Activated naive CD8-positive, alpha-beta T cell (primary cell): ENCODE results near the gene TRIM39.
"Not testable (repeated sequence)": the region's sequence is repeated elsewhere in the genome, so short reads cannot be mapped to it uniquely, and the experiment has no call there.

ENCODE experiments used
- H3K27ac Mint-ChIP-seq: one replicate; pipeline ENCODE4 v1.8.0; 2021; ENCODE audit warnings: mixed read lengths
- H3K27me3 Mint-ChIP-seq: one replicate; pipeline ENCODE4 v1.8.0; 2021; ENCODE audit warnings: mixed read lengths
- H3K36me3 Mint-ChIP-seq: one replicate; pipeline ENCODE4 v1.8.0; 2021; ENCODE audit warnings: mixed read lengths
- H3K4me1 Mint-ChIP-seq: one replicate; pipeline ENCODE4 v1.8.0; 2021; ENCODE audit warnings: low read depth, mixed read lengths
- H3K4me3 Mint-ChIP-seq: one replicate; pipeline ENCODE4 v1.8.0; 2021; ENCODE audit warnings: mild to moderate bottlenecking, mixed read lengths
- H3K9me3 Mint-ChIP-seq: one replicate; pipeline ENCODE4 v1.8.0; 2021; ENCODE audit warnings: low read depth, mixed read lengths

TRIM39 gene

DNA sequence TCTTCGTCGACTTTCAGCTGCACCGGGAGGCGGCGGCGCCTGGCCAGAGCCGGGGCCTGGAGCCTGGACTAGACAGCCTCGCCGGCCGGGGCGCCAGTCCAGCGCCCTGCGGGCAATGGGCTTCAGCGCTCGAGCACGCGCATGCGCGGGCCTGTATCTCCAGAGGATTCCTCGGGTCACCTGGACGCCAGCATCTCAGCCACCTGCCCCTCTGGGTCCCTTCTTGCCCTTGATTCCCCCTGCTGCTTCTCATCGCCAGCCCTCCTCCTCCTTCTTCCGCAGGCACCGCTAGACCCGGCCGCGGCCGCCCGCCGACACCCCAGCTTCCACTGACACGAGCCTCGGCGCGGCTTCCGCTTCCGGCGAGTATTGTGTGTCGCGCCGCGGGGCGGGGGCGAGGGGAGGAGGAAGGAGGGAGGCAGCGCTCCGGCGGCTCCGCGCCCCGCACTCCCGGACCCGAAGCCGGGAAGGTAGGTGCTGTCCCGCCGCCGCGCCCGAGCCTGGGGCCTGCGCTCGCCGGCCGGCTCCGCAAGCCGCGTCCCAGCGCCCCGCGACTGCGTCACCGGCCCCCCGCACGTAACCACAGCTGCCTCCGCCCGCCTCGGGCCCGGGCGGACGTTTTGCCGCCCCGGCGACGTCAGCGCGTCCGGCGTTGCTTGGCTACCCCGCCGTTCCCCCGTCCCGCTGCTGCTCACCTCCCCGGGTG lies at the start of gene TRIM39:
TRIM39 (plus strand) TSS at position 402 of the 706 bp plus-strand sequence. CDS start 2,391 bp downstream, outside the sequence.
- peak within 1 kb of the TSS; percentile 99 for H3K27ac Mint-ChIP-seq
- peaks cover 58% of the 10 kb centered on the region for H3K4me1 Mint-ChIP-seq
- H3K9me3 Mint-ChIP-seq, result no peaks in the 10 kb centered on the region
- H3K27me3 Mint-ChIP-seq, result no peaks in the 10 kb centered on the region
- H3K36me3 Mint-ChIP-seq, result peaks cover 14% of the 10 kb centered on the region
- peak within 1 kb of the TSS; percentile 96 for H3K4me3 Mint-ChIP-seq

DNA sequence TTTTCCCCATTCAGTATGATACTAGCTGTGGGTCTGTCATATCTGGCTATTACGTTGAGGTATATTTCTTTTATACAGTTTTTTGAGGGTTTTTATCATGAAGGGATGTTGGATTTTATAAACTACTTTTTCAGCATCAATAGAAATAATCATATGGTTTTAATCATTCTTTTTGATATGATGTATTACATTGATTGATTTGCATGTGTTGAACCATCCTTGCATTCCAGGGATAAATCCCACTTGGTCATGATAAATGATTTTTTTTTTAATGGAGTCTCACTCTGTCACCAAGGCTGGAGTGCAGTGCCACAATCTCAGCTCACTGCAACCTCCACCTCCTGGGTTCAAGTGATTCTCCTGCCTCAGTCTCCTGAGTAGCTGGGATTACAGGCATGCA lies 45.7 kb upstream of the TRIM39 start:
- Mint-ChIP-seq H3K36me3 (peaks cover 33% of the 10 kb centered on the region), H3K9me3 (peaks cover 45% of the 10 kb centered on the region)
- not testable (repeated sequence) for H3K27me3 Mint-ChIP-seq, H3K27ac Mint-ChIP-seq, H3K4me1 Mint-ChIP-seq, H3K4me3 Mint-ChIP-seq

DNA sequence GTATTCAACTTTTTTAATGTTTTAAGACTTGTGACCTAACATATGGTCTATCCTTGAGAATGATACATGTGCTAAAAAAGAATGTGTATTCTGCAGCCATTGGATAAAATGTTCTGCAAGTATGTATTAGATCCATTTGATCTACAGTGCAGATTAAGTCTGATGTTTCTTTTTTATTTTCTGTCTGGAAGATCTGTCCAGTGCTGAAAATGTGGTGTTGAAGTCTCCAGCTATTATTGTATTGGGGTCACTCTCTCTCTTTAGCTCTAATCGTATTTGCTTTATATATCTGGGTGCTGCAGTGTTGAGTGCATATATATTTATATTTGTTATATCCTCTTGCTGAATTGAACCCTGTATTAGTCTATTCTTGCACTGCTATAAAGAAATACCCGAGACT lies 44.2 kb upstream of the TRIM39 start:
- H3K36me3 Mint-ChIP-seq, result peaks cover 36% of the 10 kb centered on the region
- no peaks in the 10 kb centered on the region for H3K27me3 Mint-ChIP-seq
- H3K4me1 Mint-ChIP-seq, result no peaks in the 10 kb centered on the region
- H3K4me3 Mint-ChIP-seq, result no peak overlapping the region
- peaks cover 42% of the 10 kb centered on the region for H3K9me3 Mint-ChIP-seq
- H3K27ac Mint-ChIP-seq, result no peak overlapping the region

DNA sequence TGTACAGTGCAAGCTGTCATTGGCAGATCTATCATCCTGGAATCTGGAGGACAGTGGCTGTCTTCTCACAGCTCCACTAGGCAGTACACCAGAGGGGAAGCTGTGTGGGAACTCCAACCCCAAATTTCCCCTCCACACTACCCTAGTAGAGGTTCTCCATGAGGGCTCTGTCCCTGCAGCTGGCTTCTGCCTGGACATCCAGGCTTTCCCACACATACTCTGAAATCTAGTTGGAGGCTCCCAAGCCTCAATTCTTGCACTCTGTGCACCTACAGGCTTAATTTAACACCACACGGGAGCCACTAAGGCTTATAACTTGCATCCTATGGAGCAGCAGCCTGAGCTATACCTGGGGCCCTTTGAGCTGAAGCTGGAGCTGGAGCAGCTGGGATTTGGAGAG lies 43.0 kb upstream of the TRIM39 start:
- H3K27me3 Mint-ChIP-seq, result no peaks in the 10 kb centered on the region
- H3K27ac Mint-ChIP-seq, result no peak overlapping the region
- H3K36me3 Mint-ChIP-seq, result peaks cover 45% of the 10 kb centered on the region
- H3K4me3 Mint-ChIP-seq, result no peak overlapping the region
- H3K4me1 Mint-ChIP-seq, result no peaks in the 10 kb centered on the region
- H3K9me3 Mint-ChIP-seq, result peaks cover 41% of the 10 kb centered on the region

DNA sequence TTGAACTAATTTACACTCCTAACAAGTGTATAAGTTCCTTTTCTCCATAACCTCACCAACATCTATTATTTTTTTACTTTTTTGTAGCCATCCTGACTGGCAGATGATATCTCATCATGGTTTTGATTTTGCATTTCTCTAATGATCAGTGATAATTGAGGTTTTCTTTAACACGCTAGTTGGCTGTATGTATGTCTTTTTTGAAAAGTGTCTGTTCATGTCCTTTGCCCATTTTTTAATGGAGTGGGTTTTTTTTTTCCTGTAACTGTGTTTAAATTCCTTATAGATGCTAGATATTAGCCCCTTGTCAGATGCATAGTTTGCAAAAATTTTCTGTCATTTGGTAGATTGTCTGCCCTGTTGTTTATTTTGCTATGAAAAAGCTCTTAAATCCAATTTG lies 39.6 kb upstream of the TRIM39 start:
- Mint-ChIP-seq H3K4me1 (no peaks in the 10 kb centered on the region), H3K27me3 (no peaks in the 10 kb centered on the region), H3K36me3 (peaks cover 52% of the 10 kb centered on the region), H3K27ac (no peak overlapping the region), H3K9me3 (peaks cover 30% of the 10 kb centered on the region), H3K4me3 (no peak overlapping the region)

DNA sequence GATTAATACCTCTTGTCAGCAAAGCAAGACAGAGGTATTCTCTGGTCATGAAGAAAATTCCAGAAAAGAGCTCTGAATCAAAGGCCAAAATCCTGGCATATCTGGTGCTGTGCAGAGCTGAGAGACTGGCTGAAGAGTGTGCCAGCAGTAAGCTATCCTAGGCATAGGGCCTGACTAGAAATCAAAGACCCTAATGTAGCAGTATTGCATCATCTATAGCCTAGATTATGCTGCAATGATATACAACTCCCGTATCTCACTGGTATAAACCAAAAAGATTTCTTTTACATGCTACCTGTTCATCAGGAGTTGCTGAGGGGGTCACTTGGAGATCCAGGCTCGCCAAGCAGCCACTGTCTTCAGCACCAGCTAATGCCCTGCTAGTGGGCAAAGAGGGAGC lies 30.9 kb upstream of the TRIM39 start:
- Mint-ChIP-seq H3K27ac (no peak overlapping the region), H3K4me1 (peaks cover 3% of the 10 kb centered on the region), H3K4me3 (no peak overlapping the region), H3K27me3 (no peaks in the 10 kb centered on the region), H3K9me3 (peaks cover 9% of the 10 kb centered on the region), H3K36me3 (peaks cover 22% of the 10 kb centered on the region)

DNA sequence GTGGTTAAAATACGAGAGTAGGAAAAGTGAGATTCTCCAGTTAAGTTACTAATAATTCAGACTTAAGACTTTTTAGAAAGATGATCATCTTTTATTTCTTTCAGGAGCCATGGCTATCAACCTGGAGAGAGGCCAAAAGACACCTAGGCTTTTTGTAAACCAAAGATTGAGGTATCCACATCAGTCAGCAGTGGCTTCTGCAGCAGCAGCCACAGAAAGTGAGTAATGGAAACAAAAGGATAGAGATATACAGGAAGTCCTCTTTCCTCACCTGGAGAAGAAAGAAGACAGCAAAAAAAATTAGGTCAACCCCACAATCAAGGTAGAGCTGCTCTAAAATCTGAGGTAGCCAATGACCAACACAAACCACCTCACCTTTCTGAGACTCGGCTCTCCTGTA lies 22.7 kb upstream of the TRIM39 start:
- H3K4me1 Mint-ChIP-seq, result peaks cover 52% of the 10 kb centered on the region
- peaks cover 40% of the 10 kb centered on the region for H3K36me3 Mint-ChIP-seq
- H3K27ac Mint-ChIP-seq, result peak overlapping the region; percentile 54
- H3K4me3 Mint-ChIP-seq, result peak overlapping the region; percentile 42
- no peaks in the 10 kb centered on the region for H3K27me3 Mint-ChIP-seq
- peaks cover 6% of the 10 kb centered on the region for H3K9me3 Mint-ChIP-seq

DNA sequence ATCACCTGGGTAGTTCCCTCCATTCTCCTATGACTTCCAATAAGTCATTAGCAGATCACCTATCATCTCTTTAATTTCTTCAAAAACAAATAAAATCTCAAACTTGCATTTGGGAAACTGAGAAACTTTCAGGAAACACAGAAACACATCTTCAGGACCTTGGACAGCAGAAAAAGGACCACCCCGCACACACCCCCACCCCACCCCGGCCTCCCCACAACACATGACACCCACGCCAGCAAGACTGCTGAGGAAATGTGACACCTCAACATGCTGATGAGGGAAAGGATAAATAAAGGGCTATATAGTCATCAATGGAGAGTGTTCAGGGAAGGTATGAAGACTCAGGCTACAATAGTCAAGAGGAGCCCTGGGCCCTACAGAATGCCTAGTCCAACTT lies 15.6 kb upstream of the TRIM39 start:
- Mint-ChIP-seq H3K4me3 (no peak overlapping the region), H3K4me1 (peaks cover 39% of the 10 kb centered on the region), H3K27me3 (no peaks in the 10 kb centered on the region), H3K36me3 (peaks cover 33% of the 10 kb centered on the region), H3K27ac (no peak overlapping the region), H3K9me3 (no peaks in the 10 kb centered on the region)

DNA sequence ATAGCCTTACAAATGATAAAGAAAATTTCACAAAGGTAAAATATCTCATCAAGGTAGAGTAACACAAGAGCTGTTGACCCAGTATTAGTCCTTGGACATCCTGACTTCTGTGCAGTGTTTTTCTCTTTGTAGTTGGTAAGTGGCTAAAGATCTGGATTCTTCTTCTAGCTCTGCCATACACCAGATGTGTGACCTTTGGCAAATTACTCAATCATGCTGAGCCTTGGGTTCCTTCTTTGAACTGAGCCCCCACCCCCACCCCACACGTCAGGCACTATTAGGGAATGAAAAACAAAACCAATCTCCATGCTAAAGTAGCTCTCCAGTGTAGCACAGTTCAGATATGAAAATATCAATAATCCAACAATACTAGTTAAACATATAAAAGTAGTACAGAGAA lies 15.1 kb upstream of the TRIM39 start:
- H3K4me1 Mint-ChIP-seq, result peaks cover 40% of the 10 kb centered on the region
- no peaks in the 10 kb centered on the region for H3K27me3 Mint-ChIP-seq
- no peak overlapping the region for H3K27ac Mint-ChIP-seq
- H3K9me3 Mint-ChIP-seq, result no peaks in the 10 kb centered on the region
- H3K4me3 Mint-ChIP-seq, result no peak overlapping the region
- peaks cover 36% of the 10 kb centered on the region for H3K36me3 Mint-ChIP-seq

DNA sequence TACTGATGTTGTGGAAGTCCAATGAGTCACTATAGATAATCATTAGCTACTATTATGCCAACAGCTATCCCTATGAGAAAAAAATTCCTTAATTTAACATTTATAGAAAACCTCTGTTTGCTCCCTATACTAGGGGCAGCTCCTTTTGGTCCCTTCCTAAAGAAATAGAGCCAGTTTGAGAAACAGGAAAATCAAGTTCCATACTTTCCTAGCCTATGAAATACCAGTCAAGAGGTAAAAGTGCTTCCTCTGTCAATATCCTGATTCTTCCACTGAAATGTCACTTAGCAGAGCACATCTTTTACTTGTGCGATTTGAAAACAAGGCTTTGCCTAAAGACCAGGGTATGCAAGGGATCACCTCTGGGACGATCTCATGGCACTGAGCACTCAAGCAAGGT lies 14.5 kb upstream of the TRIM39 start:
- no peak overlapping the region for H3K27ac Mint-ChIP-seq
- H3K27me3 Mint-ChIP-seq, result no peaks in the 10 kb centered on the region
- H3K4me3 Mint-ChIP-seq, result no peak overlapping the region
- peaks cover 37% of the 10 kb centered on the region for H3K4me1 Mint-ChIP-seq
- H3K9me3 Mint-ChIP-seq, result no peaks in the 10 kb centered on the region
- H3K36me3 Mint-ChIP-seq, result peaks cover 32% of the 10 kb centered on the region

DNA sequence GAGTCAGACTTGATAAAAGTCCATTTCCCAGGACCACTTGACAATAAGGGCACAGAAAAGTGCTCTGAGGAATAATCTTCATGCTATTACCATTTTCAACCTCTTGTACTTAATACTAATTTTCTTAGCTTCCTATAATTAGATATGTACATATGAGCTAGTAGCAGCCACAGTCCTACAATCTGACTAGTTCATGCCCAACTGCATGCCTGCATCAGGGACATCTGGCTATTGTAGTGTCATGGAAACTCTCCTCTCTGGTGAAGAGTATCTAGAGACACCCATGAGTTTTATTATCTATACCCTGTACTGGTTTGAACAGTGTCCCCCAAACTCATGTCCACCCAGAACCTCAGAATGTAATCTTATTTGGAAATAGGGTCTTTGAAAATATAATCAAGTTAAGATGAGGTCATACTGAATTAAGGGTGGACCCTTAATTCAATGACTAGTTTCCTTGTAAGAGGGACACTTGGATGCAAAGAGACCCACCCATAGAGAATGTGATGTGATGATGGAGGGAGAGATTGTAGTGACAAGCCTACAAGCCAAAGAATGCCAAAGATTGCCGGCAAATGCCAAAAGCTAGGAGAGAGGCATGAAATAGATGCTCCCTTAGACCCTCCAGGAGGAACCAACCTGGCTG lies 13.9 kb upstream of the TRIM39 start:
- Mint-ChIP-seq H3K4me1 (peaks cover 37% of the 10 kb centered on the region), H3K9me3 (no peaks in the 10 kb centered on the region), H3K4me3 (no peak overlapping the region), H3K27me3 (no peaks in the 10 kb centered on the region), H3K27ac (no peak overlapping the region), H3K36me3 (peaks cover 32% of the 10 kb centered on the region)

DNA sequence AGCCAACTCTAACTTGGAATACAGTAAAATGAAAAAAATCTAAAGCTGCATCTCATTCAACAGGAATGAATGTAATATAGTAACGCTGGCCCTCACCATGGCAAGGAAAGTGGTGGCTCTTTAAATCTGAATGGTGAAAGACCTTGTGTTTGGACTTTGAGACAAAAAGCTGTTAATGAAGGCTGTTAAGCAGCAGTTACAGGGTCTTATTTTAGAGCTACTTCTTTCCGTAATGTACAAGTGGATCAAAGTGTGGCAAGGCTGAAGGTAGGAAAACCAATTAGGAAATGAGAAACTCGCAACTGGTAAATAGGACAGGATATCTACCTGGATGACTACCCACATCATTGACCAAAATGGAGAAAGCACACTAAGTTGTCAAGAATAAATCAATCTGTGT lies 11.6 kb upstream of the TRIM39 start:
- H3K27ac Mint-ChIP-seq, result no peak overlapping the region
- H3K9me3 Mint-ChIP-seq, result no peaks in the 10 kb centered on the region
- H3K36me3 Mint-ChIP-seq, result peaks cover 26% of the 10 kb centered on the region
- H3K4me1 Mint-ChIP-seq, result peaks cover 47% of the 10 kb centered on the region
- H3K4me3 Mint-ChIP-seq, result no peak overlapping the region
- H3K27me3 Mint-ChIP-seq, result no peaks in the 10 kb centered on the region

DNA sequence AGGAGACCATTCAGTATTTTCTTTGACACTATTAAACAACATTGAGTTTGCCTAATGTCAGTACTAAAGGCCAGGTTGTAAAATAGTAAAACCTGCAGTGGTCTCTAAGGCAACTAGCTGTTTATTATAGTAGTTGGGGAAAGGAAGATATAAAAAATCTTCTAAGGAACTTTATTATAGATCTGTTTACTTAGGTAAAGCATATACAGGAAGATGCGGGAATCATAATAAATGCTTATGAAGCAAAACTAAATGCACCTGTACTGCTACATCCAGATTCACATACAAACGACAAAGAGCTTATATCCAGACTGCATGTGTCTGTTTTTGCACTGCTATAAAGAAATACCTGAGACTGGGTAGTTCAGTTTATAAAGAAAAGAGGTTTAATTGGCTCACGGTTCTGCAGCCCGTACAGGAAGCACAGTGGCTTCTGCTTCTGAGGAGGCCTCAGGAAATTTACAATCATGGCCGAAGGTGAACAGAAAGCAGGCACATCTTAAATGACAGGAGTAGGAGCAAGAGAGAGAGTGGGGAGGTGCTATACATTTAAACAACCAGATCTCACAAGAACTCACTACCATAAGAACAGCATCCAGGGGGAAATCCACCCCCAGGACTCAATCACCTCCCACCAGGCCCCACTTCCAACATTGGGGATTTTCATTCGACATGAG lies 8.7 kb upstream of the TRIM39 start:
- no peaks in the 10 kb centered on the region for H3K9me3 Mint-ChIP-seq
- H3K27ac Mint-ChIP-seq, result peak overlapping the region; percentile 52
- H3K36me3 Mint-ChIP-seq, result peaks cover 23% of the 10 kb centered on the region
- peak overlapping the region; percentile 66 for H3K4me3 Mint-ChIP-seq
- peaks cover 68% of the 10 kb centered on the region for H3K4me1 Mint-ChIP-seq
- no peaks in the 10 kb centered on the region for H3K27me3 Mint-ChIP-seq

DNA sequence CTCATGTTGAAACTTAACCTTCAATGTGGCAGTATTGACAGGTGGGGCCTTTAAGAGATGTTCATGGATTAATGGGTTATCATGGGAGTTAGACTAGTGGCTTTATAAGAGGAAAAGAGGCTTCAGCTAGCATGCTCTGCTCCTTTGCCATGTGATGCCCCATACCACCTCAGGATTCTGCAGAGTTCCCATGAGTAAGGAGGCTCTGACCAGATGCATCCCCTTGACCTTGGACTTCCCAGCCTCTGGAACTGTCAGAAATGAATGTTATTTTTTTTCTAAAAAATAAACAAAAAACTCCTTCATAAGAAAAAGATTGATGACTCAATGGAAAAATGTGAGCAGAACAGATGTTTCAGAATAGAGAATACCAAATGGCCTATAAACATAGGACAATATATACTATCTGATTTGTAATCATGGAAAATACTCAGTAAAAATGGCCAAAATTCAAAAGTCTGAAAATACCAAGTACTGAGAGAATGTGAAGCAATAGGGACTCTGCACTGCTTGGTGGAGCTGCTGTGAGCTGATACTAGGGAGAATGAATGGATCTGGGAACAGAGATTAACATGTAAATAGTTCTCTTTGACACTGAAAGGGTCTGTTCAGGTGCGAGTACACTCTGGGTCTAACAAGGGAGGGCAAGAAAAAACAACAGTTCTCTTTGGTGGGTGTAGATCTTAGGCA lies 7.4 kb upstream of the TRIM39 start:
- H3K27me3 Mint-ChIP-seq, result no peaks in the 10 kb centered on the region
- H3K4me3 Mint-ChIP-seq, result peak overlapping the region; percentile 46
- no peaks in the 10 kb centered on the region for H3K9me3 Mint-ChIP-seq
- peak overlapping the region; percentile 1 for H3K27ac Mint-ChIP-seq
- peaks cover 79% of the 10 kb centered on the region for H3K4me1 Mint-ChIP-seq
- peaks cover 18% of the 10 kb centered on the region for H3K36me3 Mint-ChIP-seq
